Bone marrow (tissue), 2 donors: ENCODE results near the gene XIST.
"Not testable (repeated sequence)": the region's sequence is repeated elsewhere in the genome, so short reads cannot be mapped to it uniquely, and the experiment has no call there.

Source experiments
- DNase-seq, 2 donors: peaks; one replicate each; lab custom pipeline; 2025; lab: John Stamatoyannopoulos, UW

The XIST gene

DNA sequence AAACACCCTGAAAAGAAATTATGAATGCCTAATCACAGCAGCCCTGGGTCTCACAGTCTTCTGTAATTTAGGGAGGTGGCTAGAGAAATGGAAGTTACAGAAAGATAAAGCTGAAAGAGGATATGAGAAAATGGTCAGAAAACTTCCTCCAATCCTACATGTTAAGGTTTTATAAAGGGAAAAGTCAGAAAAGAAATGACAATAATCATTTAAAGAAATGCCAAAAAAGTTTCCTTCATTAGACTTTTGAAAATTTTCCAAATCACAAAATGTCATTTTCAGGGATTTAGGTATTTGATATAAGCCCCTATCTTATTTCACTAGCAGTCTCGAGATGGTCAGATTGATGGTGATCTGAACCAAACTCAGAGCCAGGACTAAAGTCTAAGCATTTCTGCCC is 13.4 kb downstream of the XIST start:
- DNase-seq: no peak

GRCh38 chrX:73838123-73838522 is 14.4 kb downstream of the XIST start:
- no peak for DNase-seq

DNA sequence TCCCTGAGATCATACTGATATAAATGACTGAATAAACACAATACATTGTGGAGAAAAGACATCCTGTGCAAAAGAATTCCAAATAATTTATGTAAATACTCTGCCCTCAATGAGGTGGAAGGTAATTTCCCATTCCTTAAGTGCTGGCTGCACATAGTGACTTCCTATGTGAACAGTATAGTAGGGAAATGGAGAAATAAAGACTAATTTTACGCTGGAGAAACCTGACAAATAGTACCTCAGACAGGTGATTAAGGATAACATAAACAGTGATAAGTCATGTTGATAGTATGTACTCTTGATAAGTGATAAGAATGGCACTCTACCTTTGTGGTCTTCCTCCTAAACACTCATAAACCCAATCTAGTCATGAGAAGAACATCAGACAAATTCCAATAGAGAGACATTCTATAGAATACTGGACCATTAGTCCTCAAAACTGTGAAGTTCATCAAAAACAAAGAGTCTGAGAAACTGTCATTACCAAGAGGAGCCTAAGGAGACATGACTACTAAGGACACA is 15.5 kb downstream of the XIST start:
- DNase-seq: no peak

DNA sequence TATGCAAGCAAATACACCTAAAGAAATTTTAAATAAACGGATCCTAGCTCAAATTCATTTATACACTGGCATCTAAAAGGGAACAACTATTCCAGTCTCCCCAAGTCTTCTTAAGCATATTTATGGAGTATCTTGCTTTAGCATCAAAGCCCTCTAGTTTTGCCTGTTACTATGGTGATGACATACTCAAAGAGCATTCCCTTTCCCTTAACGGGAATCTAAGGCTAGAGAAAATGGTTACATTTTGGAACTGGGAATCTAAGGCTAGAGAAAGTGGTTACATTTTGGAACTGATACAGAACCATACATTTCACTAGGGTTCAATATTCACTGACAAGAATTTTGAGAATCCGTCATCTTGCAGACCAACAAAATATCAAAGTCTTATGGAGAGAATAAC is 18.3 kb downstream of the XIST start:
- no peak for DNase-seq

GRCh38 chrX:73832319-73832718 is 20.2 kb downstream of the XIST start:
- no peak for DNase-seq

DNA sequence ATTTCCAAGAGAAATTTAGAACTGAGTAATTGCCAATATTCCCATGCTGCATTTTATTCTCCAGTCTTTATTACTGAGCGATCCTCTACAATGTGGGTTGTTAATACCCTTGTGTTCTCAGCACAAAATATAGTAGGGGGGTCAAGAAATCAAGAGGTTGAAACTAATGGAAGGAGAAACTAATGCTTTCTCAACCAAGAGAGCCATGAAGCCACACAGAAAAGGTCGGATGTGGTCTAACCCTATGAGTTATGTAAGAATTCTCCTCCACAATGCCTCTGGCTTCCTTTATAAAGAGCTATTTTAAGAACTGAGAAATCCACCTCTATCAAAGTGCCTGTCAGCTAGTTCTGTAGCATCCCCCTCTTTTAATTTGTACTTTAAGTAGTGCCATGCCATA is 21.0 kb downstream of the XIST start:
- DNase-seq: no peak

DNA sequence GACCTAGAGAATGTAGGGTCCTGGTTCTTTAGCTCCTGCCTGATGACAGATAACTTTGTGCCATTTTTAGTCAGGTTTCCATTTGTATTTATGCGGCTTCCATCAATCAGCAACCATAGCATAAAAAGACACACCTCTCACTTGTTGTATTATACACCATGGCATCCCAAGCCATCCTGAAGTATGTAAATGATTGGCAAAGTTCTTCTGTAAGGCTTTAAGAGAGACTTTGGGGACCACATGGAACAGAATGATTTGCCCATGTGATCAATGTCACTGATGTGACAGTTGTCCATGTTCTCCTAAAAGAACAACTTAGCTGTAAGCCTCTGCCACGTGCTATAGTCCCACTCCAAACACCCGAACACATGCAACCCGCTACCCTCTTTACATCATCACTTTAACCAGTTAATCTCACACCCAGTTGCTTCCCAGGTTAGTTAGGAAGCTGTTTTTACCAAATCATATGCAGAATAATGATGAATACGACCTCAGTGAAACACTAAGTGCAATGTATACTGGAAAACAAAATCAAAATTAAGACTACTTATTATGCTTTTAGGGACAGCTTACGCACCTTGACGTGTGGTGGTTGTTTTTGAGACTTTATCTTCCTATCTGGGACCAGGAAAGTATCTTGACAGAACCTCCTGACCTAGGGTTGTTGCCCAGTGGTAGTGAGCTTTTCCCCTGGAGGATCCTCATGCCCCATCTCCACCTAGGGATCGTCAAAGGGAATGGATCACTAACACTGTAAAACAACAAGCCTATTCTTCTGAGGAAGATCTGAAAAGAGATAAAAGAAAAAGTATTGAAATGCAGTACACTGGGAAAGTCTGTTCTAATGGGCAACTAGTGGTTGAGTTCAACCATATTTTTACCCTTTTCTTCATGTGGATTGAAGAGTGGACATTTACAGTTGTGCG is 21.8 kb downstream of the XIST start:
- no peak for DNase-seq

DNA sequence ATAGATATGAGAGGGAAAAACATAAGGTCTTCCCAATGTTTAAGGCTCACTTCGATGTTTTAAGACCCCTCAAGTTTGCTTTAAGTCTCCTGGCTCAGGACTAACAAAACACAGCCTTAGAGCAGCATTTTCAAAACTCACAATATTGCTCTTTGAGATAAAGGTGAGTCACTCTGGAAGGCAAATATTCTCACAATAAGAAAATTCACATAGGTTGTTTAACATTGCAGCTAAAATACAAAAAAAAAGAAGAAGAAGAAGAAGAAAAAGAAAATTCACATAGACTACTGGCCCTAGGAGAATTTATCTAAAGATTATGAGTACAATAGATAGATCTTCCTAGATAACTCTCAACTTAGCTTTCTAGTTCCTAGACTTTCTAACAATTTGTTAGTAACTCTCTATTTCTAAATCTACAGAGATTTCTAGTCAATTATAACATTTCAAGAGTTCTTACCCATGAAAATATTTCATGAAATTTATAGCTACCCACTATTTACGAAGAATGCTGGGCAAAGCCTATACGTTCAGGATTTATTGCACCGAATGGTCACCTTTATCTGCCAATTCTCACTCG is 22.5 kb downstream of the XIST start:
- no peak for DNase-seq

GRCh38 chrX:73828080-73828720 is 24.3 kb downstream of the XIST start:
- no peak for DNase-seq

GRCh38 chrX:73827406-73827805 is 25.1 kb downstream of the XIST start:
- no peak for DNase-seq

DNA sequence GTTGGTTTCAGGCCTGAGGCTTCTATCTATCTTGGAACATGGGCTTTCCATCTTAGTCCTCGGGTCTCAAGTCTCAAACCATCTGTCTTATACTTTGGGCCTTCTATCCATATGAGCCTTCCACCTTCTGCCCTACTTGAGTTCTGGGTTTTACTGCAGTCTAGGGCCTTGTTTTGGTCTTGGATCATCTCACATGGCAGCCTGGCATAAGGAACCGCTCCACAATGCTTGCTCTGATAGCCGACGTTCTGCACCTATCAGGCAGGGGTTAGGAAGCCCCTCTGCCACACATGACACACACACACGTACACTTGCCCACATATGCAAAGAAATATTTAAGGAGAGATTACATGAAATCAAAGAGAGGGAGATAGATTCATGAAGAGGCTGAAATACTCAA is 25.5 kb downstream of the XIST start:
- no peak for DNase-seq

DNA sequence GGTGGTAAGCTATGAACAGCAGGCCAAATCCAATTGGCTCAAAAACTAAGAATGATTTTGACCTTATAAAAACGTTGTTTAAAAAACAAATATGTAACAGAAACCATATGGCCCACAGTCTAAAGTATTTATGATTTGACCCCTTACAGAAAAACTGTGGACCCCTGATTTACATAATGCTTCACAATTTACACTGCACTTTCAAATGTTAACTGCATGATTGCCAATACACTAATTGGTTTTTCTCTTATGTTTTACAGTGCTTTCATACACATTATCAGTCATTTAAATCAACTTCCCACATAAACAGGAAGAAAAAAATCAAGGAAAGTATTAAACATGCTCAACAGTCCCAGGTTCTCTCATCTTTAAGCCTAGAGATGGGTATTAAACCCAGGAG is 26.9 kb downstream of the XIST start:
- no peak for DNase-seq

GRCh38 chrX:73823473-73824004 is 29.0 kb downstream of the XIST start:
- DNase-seq: no peak

DNA sequence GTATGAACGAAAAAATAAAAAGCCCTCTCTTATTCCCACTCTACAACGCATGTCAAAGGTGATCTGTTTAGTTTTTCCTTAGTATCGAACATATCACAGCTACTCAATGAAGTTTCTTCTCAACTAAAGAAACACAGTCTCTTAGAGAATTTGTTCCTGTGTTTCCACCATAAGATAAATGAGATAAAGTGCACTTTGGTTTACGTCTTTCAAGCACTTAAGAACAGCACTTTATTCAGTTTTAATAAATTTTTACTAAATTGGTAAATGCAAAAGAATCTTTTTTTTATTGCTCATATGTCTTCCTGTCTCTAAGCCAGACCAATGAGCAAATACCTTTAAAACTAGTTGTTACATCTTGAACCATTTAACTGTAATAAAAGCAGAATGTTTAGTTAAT is 29.7 kb downstream of the XIST start:
- no peak for DNase-seq

DNA sequence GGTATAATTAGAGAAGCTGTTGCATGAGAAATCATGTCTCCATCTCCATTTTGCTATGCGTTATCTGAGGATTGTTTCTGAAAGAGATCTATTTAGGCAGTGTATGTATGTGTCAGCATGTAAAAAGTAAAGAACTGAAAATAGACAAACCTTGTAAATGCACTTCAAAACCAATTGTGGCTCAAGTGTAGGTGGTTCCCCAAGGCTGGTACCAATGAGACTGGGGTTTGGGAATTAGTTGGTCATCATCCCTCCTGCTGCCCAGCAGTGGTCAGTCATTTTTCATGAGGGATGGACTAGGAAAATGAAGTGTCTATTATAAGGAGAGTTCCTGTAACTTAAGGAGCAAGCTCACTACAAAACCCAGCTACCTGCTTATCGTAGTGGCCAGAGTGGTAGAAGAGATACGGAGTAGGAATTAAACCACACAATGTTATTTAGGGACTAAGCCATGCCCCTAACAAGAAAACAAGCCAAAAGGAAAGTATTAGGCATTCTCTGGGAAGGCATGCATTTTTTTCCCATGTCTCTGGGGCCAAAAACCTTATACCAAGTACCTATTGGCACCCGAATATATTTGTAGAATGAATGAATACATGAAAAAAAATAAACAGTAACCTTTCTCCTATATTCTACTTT is 30.5 kb downstream of the XIST start:
- DNase-seq: no peak

GRCh38 chrX:73819864-73820558 is 32.5 kb downstream of the XIST start:
- DNase-seq: not testable (repeated sequence)

GRCh38 chrX:73818200-73819116 is 34.1 kb downstream of the XIST start:
- no peak for DNase-seq

DNA sequence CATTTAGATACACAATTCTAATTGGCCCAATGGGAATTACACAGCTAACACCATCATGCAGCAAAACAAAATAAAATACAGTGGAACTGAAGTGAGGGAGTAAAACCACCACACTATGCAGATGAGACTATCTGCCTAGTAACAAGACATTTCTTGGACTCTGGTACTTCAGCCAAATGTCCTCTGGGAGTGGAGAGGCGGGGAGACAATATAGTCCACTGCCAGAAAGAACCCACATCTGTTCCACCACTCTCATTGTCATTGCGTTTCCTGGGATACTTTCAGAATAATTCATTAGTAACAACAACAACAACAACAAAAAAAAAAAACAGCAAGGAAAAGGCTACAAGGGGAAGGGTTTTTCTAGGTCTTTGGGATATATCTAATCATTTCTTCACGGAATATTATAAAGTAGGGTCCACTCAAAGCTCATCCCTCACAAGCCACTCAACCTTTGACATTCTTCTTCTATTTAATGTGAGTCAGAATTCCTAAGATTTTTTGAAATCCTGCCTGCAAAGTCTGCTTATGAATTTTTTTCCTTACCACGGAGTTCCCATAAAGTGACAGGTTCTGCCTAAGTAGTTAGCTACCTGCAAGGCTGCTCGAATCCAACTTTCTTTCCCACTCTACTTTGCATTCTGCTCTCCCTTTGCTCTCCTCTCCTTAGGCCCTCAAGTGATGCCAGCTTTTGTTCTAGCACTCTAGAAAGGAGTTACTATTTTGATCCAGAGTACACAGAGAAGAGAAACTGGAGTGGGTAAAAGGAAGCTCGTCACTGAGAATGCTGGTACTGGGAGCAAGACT is 34.9 kb downstream of the XIST start:
- DNase-seq: no peak

- no peak for DNase-seq
Measured at GRCh38 chrX:73812256-73812655, 40.3 kb downstream of the XIST start.

GRCh38 chrX:73804109-73804508 is 48.4 kb downstream of the XIST start:
- not testable (repeated sequence) for DNase-seq
